ENCODE results near the gene PLK5.
"Not testable (repeated sequence)": the region's sequence is repeated elsewhere in the genome, so short reads cannot be mapped to it uniquely, and the experiment has no call there.

- not testable (repeated sequence) for TF ChIP-seq PATZ1 (CRISPR knock-in tag; IDR thresholded peaks at IDR 0.05; ENCODE audit: borderline replicate concordance); PPARA (CRISPR knock-in tag; IDR thresholded peaks at IDR 0.05; ENCODE audit: borderline replicate concordance); CSDC2 (CRISPR knock-in tag; IDR thresholded peaks at IDR 0.05); TCF4 (CRISPR knock-in tag; IDR thresholded peaks at IDR 0.05; ENCODE audit: borderline replicate concordance); ZFP3 (CRISPR knock-in tag; IDR thresholded peaks at IDR 0.05)
These were observed 46.8 kb upstream of the PLK5 start for GRCh38 chr19:1477056-1477455.

Measured in SK-N-SH treated with all-trans-retinoic acid at 6 μM for 48 hours (cell line).